Tibial artery (tissue), 4 donors: ENCODE measurements around the gene SETDB2.

Source experiments
- DNase-seq, 2 donors: peaks; one replicate each; pipeline ENCODE4 v3.0.0-alpha.2; 2019
- H3K27ac ChIP-seq, 2 donors: fragments of 200-600 bp; sonication (generic) in 1 of 2; 1 replicate in 1 of 2; 2 replicates in 1 of 2; pipeline ENCODE4 v1.5.1; 2018 to 2019; ENCODE audit warnings: mild to moderate bottlenecking in 1 of 2
- H3K27me3 ChIP-seq, 2 donors: fragments of 200-600 bp; sonication (generic) in 1 of 2; one replicate each; pipeline versions ENCODE4 v1.5.1 to v1.6.0; 2016 to 2019
- H3K36me3 ChIP-seq, 3 donors: fragments of 200-600 bp; sonication (generic) in 2 of 3; one replicate each; pipeline ENCODE4 v1.5.1; 2016 to 2019; ENCODE audit warnings: mild to moderate bottlenecking in 2 of 3
- H3K4me1 ChIP-seq, 4 donors: fragments of 200-600 bp; sonication (generic) in 2 of 4; 1 replicate in 3 of 4; 2 replicates in 1 of 4; pipeline ENCODE4 v1.5.1; 2016 to 2019
- H3K4me3 ChIP-seq, 2 donors: fragments of 200-600 bp; sonication (generic) in 1 of 2; 1 replicate in 1 of 2; 2 replicates in 1 of 2; pipeline ENCODE4 v1.5.1; 2018 to 2019; ENCODE audit warnings: mild to moderate bottlenecking in 2 of 2
- H3K9me3 ChIP-seq, 3 donors: fragments of 200-600 bp; sonication (generic) in 1 of 3; one replicate each; pipeline ENCODE4 v1.5.1; 2016 to 2019
- intact Hi-C: fragments of 100-400 bp; cut with DNase I; formaldehyde crosslinking; loops from one replicate; pipeline ENCODE4 v1.15.0; 2023; ENCODE audit warnings: low total_unique reads
- TF ChIP-seq, protein P1 (sequence below), 2 experiments: fragments of 200-600 bp in 1 of 2; fragments of 450-650 bp in 1 of 2; IDR thresholded peaks; one replicate each; pipeline ENCODE4 v1.5.1; 2017 to 2019; ENCODE audit warnings: antibody characterized with exemption in 2 of 2, mild to moderate bottlenecking in 1 of 2, moderate library complexity in 1 of 2

The SETDB2 gene

DNA sequence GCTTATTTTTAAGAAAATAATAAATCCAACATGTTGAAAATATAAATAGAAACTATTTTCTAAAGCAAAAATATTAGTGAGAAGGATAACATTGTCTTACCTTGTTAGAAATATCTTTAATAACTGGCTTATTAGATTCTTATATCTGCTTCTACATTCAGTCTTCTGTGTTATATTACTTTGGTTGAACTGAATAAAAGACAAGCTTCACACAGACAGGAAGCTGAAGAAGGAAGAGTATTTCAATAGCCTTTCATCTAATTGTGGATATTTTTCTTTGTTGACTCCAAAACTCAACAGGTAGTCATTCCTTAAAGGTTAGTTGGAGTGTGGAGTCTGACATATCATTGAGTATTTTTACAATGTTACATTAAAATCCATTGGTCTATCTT is 10.9 kb downstream of the SETDB2 start:
- H3K4me3 ChIP-seq = no peak overlapping the region
- H3K36me3 ChIP-seq = no peaks in the 10 kb centered on the region
- no peaks in the 10 kb centered on the region for H3K9me3 ChIP-seq
- intact Hi-C loops = no loop called here
- H3K4me1 ChIP-seq = peaks cover 0 to 20% (median 3%) of the 10 kb centered on the region in 4 donors
- TF ChIP-seq, protein P1, sequence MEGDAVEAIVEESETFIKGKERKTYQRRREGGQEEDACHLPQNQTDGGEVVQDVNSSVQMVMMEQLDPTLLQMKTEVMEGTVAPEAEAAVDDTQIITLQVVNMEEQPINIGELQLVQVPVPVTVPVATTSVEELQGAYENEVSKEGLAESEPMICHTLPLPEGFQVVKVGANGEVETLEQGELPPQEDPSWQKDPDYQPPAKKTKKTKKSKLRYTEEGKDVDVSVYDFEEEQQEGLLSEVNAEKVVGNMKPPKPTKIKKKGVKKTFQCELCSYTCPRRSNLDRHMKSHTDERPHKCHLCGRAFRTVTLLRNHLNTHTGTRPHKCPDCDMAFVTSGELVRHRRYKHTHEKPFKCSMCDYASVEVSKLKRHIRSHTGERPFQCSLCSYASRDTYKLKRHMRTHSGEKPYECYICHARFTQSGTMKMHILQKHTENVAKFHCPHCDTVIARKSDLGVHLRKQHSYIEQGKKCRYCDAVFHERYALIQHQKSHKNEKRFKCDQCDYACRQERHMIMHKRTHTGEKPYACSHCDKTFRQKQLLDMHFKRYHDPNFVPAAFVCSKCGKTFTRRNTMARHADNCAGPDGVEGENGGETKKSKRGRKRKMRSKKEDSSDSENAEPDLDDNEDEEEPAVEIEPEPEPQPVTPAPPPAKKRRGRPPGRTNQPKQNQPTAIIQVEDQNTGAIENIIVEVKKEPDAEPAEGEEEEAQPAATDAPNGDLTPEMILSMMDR (IDR thresholded peaks at IDR 0.05) = no peak
- no peaks in the 10 kb centered on the region for H3K27me3 ChIP-seq
- DNase-seq = no peak
- H3K27ac ChIP-seq = no peak overlapping the region

DNA sequence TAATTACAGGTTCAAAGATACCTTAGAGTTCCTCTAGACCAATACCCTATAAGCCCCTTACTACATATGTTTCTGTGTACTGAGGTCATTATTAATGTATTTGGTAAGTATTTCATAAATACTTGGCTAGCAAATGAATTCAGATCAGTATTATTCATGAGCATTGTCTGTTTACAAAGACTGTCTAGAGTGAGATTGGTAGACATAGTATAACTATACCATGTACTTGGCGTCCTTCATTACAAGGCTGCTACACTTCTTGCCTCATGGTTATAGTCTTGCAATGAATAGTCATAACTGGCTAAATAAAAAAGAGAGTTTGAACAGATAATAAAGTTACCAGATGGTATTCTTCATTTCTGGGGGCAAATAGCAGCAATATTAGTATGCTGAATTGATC is 12.1 kb downstream of the SETDB2 start:
- DNase-seq = no peak
- Histone ChIP-seq H3K27ac (no peak overlapping the region), H3K4me1 (peaks cover 0 to 13% (median 3%) of the 10 kb centered on the region in 4 donors), H3K4me3 (no peak overlapping the region), H3K36me3 (peaks cover under 1 to 7% (median 3%) of the 10 kb centered on the region in 3 donors), H3K27me3 (no peaks in the 10 kb centered on the region), H3K9me3 (no peaks in the 10 kb centered on the region)
- intact Hi-C loops = no loop called here
- TF ChIP-seq, protein P1 (IDR thresholded peaks at IDR 0.05) = no peak

DNA sequence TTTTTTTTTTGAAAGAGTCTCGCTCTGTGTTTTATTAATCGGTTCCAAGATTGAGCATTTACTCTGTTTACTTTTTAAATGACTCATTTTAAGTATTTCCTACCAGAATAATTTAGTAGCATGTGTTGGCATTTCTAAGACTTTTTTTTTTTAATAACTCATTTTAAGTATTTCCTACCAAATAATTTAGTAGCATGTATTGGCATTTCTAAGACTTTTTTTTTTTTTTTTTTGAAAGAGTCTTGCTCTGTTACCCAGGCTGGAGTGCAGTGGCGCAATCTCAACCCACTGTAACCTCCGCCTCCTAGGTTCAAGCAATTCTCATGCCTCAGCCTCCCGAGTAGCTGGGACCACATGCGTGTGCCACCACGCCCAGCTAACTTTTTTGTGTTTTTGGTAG is 13.1 kb downstream of the SETDB2 start:
- no peak for DNase-seq
- Histone ChIP-seq H3K9me3 (no peaks in the 10 kb centered on the region), H3K36me3 (peaks cover 12 to 18% (median 13%) of the 10 kb centered on the region in 3 donors), H3K4me1 (peaks cover 0 to 13% (median 3%) of the 10 kb centered on the region in 4 donors), H3K27me3 (no peaks in the 10 kb centered on the region), H3K27ac (peak overlapping the region in 1 of 2 donors; percentile 24), H3K4me3 (no peak overlapping the region)
- intact Hi-C loops = no loop called here
- TF ChIP-seq, protein P1 (IDR thresholded peaks at IDR 0.05) = no peak

DNA sequence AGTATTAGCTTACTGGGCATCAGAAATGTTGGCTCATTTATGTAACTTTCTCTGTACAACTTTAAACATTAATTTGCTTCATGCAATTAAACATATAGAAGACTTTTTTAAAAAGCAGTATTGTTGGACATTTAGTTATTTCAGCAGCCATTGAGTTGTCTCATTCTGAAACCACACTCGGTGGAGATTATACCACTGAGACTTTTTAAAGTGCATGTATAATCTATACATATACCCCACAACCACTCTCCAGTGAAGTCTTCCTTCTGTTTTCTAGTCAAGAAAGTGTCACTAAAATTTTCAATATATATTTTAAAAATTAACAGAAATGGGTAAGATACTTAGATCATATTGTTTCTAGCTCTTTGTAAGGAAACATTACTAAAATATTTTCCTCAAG is 15.5 kb downstream of the SETDB2 start:
- DNase-seq = no peak
- peaks cover 34 to 37% (median 37%) of the 10 kb centered on the region in 3 donors for H3K36me3 ChIP-seq
- TF ChIP-seq, protein P1 (IDR thresholded peaks at IDR 0.05) = no peak
- H3K27me3 ChIP-seq = no peaks in the 10 kb centered on the region
- no peaks in the 10 kb centered on the region for H3K9me3 ChIP-seq
- H3K4me1 ChIP-seq = peaks cover 0 to 13% (median 3%) of the 10 kb centered on the region in 4 donors
- H3K27ac ChIP-seq = no peak overlapping the region
- no peak overlapping the region for H3K4me3 ChIP-seq
- intact Hi-C loops = no loop called here

DNA sequence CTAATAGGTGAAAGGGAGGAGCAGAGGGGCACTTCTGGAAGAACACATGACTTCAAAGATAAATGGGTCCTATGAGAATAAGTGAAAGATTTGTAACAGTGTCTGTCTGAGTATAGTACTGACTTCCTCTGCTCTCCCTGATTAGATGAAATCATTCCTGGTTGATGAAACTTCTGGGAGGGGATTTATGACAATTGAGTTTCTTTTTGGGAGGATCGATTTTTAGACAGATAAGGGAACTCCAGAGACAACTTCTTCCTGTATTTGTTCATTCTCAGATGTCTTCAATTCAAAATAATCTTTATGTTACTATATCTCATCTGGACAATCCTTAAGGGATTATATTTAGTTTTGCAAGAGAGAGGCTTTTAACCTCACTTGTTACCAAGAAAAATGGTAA is 20.0 kb downstream of the SETDB2 start:
- no peak overlapping the region for H3K4me3 ChIP-seq
- no peak overlapping the region for H3K27ac ChIP-seq
- peaks cover 42 to 49% (median 47%) of the 10 kb centered on the region in 3 donors for H3K36me3 ChIP-seq
- no peak for DNase-seq
- intact Hi-C loops = no loop called here
- no peaks in the 10 kb centered on the region for H3K4me1 ChIP-seq
- TF ChIP-seq, protein P1 (IDR thresholded peaks at IDR 0.05) = no peak
- no peaks in the 10 kb centered on the region for H3K9me3 ChIP-seq
- H3K27me3 ChIP-seq = no peaks in the 10 kb centered on the region
